ENCODE results near the gene TMEM106C.

DNA sequence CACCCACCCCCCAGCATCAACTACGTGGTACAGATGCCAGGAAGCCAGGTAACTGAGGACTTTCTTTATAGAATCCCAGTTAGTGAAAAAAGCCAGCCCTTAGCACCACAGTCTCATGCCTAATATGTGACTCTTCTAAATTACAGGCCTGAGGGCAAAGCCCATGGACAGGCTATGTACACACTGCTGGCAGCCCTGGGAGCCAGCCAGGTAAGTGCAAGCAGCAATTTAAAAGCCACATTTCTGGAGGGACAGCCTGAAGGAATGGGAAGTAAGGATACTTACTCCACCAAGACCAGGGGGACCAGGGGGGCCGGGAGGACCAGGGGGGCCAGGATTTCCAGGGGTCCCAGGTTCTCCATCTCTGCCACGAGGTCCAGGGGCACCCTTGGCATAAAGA lies 33.9 kb downstream of the TMEM106C start:
- TF ChIP-seq, protein P1, sequence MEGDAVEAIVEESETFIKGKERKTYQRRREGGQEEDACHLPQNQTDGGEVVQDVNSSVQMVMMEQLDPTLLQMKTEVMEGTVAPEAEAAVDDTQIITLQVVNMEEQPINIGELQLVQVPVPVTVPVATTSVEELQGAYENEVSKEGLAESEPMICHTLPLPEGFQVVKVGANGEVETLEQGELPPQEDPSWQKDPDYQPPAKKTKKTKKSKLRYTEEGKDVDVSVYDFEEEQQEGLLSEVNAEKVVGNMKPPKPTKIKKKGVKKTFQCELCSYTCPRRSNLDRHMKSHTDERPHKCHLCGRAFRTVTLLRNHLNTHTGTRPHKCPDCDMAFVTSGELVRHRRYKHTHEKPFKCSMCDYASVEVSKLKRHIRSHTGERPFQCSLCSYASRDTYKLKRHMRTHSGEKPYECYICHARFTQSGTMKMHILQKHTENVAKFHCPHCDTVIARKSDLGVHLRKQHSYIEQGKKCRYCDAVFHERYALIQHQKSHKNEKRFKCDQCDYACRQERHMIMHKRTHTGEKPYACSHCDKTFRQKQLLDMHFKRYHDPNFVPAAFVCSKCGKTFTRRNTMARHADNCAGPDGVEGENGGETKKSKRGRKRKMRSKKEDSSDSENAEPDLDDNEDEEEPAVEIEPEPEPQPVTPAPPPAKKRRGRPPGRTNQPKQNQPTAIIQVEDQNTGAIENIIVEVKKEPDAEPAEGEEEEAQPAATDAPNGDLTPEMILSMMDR (IDR thresholded peaks at IDR 0.05): no peak
- TF ChIP-seq POLR2A (IDR thresholded peaks at IDR 0.05): no peak

All from adrenal gland (tissue), 5 donors.